ENCODE data around the gene SCRT2.
"Not testable (repeated sequence)": the region's sequence is repeated elsewhere in the genome, so short reads cannot be mapped to it uniquely, and the experiment has no call there.

The SCRT2 gene

DNA sequence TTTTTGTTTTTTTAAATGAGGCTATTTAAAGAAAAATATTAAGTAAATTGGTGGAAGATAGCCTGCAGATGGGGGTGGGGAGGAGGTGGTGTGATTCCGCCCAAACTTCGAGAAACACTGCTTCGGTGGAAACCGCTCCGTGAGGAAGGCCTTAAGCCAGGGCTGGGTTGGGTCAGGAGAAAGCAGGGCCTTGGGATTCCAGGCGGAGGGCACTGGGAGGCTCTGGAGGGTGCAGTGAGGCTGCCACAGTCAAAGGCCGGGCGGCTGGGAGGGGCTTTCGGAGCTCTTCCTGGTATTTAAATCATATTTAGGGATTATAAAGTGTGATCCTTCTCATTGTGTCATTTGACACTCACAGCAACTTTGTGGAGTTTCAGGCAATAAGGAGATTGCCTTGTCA, 22.2 kb upstream of the SCRT2 start:
- H3K4me3 ChIP-seq (ENCODE audit: low read length), result no peak overlapping the region
- H3K36me3 ChIP-seq (replicated peaks; ENCODE audit: low read depth, low read length), result no peaks in the 10 kb centered on the region
- no peak overlapping the region for H2AFZ ChIP-seq (ENCODE audit: low read depth, low read length)
- H3K4me1 ChIP-seq (ENCODE audit: low read length), result peaks cover 3% of the 10 kb centered on the region; the same call in 1 of the 2 replicates
- no peak overlapping the region for H3K4me2 ChIP-seq (ENCODE audit: low read length)
- H3K79me2 ChIP-seq (ENCODE audit: low read length), result no peaks in the 10 kb centered on the region
- H4K20me1 ChIP-seq (ENCODE audit: insufficient read depth, low read length), result no peaks in the 10 kb centered on the region
- H3K9me3 ChIP-seq (ENCODE audit: insufficient read depth, low read length), result no peaks in the 10 kb centered on the region
- H3K27me3 ChIP-seq (ENCODE audit: low read depth, low read length), result 0 out of 2 replicates have a peak, but pooled peaks cover 3% of the 10 kb centered on the region
- no peak overlapping the region for H3K9ac ChIP-seq (ENCODE audit: low read length)
- no peak overlapping the region for H3K27ac ChIP-seq (ENCODE audit: low read length)
- no peak for TF ChIP-seq EZH2phosphoT487 (IDR thresholded peaks at IDR 0.05; ENCODE audit: low read depth)
- TF ChIP-seq, protein P1, sequence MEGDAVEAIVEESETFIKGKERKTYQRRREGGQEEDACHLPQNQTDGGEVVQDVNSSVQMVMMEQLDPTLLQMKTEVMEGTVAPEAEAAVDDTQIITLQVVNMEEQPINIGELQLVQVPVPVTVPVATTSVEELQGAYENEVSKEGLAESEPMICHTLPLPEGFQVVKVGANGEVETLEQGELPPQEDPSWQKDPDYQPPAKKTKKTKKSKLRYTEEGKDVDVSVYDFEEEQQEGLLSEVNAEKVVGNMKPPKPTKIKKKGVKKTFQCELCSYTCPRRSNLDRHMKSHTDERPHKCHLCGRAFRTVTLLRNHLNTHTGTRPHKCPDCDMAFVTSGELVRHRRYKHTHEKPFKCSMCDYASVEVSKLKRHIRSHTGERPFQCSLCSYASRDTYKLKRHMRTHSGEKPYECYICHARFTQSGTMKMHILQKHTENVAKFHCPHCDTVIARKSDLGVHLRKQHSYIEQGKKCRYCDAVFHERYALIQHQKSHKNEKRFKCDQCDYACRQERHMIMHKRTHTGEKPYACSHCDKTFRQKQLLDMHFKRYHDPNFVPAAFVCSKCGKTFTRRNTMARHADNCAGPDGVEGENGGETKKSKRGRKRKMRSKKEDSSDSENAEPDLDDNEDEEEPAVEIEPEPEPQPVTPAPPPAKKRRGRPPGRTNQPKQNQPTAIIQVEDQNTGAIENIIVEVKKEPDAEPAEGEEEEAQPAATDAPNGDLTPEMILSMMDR (IDR thresholded peaks at IDR 0.05; ENCODE audit: low read depth, low read length), result no peak

DNA sequence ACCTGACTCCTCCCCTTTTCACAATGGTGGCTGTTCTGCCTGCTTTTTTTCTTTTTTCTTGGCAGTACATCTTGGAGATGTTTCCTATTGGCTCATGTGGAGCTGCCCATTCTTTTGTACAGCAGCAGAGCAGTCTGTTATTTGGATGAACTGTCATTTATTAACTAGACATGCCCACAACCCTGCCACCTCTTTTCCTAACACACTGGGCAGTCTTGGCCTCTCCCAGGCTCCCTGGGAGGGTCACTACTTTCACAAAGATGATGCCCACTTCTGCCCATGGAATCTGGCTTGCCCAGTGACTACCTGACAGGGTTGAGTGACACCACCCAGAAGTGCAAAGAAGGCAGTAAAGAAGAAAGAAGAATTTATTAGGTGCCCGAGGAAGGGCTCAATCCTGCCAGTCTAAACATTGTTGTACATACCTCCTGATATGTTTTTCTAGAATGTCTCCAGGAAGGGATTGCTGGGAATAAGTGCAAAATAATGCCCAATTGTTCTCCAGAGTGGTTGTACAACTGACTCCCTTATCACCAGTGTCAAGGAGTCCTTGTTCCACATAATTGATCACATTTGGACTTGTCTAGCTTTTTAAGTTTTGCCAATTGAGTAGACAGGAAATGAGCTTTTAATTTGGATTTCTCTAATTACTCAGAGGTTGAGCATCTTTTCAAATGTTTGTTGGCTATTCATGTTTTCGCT, 19.7 kb upstream of the SCRT2 start:
- Histone ChIP-seq H3K79me2 (ENCODE audit: low read length) (no peaks in the 10 kb centered on the region), H3K27ac (ENCODE audit: low read length) (no peak overlapping the region), H3K9me3 (ENCODE audit: insufficient read depth, low read length) (no peaks in the 10 kb centered on the region), H2AFZ (ENCODE audit: low read depth, low read length) (no peak overlapping the region), H3K27me3 (ENCODE audit: low read depth, low read length) (peaks cover 3% of the 10 kb centered on the region; the same call in 1 of the 2 replicates), H3K4me2 (ENCODE audit: low read length) (no peak overlapping the region), H3K4me1 (ENCODE audit: low read length) (peaks cover 7% of the 10 kb centered on the region; the same call in 1 of the 2 replicates), H3K4me3 (ENCODE audit: low read length) (no peak overlapping the region), H4K20me1 (ENCODE audit: insufficient read depth, low read length) (no peaks in the 10 kb centered on the region), H3K36me3 (replicated peaks; ENCODE audit: low read depth, low read length) (no peaks in the 10 kb centered on the region), H3K9ac (ENCODE audit: low read length) (no peak overlapping the region)
- TF ChIP-seq EZH2phosphoT487 (IDR thresholded peaks at IDR 0.05; ENCODE audit: low read depth), result no peak
- TF ChIP-seq, protein P1 (IDR thresholded peaks at IDR 0.05; ENCODE audit: low read depth, low read length), result no peak

DNA sequence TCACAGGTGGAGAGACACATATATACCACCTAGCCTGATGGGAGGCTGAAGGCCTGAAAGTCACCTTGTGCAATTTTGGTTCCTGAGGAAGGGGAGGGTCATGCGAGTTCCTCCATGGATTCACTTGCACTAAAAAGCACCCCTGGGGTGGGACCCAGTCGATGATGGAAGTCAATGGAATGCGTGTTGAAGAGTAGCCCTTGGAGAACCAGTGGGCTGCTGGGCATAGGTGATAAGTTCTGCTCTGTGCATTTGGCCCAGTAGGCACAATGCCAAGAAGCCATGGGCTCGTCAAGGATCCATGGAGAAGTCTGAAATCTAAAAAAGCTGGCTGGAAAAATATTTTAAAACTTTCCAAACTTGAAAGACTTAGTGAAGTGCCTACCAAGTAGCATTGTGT, 18.9 kb upstream of the SCRT2 start:
- no peaks in the 10 kb centered on the region for H4K20me1 ChIP-seq (ENCODE audit: insufficient read depth, low read length)
- no peaks in the 10 kb centered on the region for H3K36me3 ChIP-seq (replicated peaks; ENCODE audit: low read depth, low read length)
- peaks cover 7% of the 10 kb centered on the region; the same call in 1 of the 2 replicates for H3K4me1 ChIP-seq (ENCODE audit: low read length)
- no peak overlapping the region for H3K27ac ChIP-seq (ENCODE audit: low read length)
- no peak overlapping the region for H3K4me2 ChIP-seq (ENCODE audit: low read length)
- H3K79me2 ChIP-seq (ENCODE audit: low read length), result no peaks in the 10 kb centered on the region
- H3K9ac ChIP-seq (ENCODE audit: low read length), result no peak overlapping the region
- no peak overlapping the region for H3K4me3 ChIP-seq (ENCODE audit: low read length)
- TF ChIP-seq, protein P1 (IDR thresholded peaks at IDR 0.05; ENCODE audit: low read depth, low read length), result no peak
- H2AFZ ChIP-seq (ENCODE audit: low read depth, low read length), result no peak overlapping the region
- peaks cover 3% of the 10 kb centered on the region; the same call in 1 of the 2 replicates for H3K27me3 ChIP-seq (ENCODE audit: low read depth, low read length)
- no peaks in the 10 kb centered on the region for H3K9me3 ChIP-seq (ENCODE audit: insufficient read depth, low read length)

DNA sequence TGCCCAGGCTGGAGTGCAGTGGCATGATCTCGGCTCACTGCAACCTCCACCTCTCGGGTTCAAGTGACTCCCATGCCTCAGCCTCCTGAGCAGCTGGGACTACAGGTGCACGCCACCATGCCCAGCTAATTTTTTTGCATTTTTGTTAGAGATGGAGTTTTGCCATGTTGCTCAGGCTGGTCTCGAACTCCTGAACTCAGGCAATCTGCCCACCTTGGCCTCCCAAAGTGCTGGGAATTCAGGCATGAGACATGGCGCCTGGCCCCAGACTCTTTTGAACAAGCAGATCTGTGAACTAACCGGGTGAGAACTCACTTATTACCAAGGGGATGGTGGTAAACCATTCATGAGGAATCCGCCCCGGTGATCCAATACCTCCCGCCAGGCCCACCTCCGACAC, 18.2 kb upstream of the SCRT2 start:
- not testable (repeated sequence) for H3K27me3 ChIP-seq (ENCODE audit: low read depth, low read length); H3K27ac ChIP-seq (ENCODE audit: low read length); H3K79me2 ChIP-seq (ENCODE audit: low read length); H3K4me1 ChIP-seq (ENCODE audit: low read length); H2AFZ ChIP-seq (ENCODE audit: low read depth, low read length); H3K4me3 ChIP-seq (ENCODE audit: low read length); H3K36me3 ChIP-seq (replicated peaks; ENCODE audit: low read depth, low read length); H3K9me3 ChIP-seq (ENCODE audit: insufficient read depth, low read length); H4K20me1 ChIP-seq (ENCODE audit: insufficient read depth, low read length); H3K4me2 ChIP-seq (ENCODE audit: low read length); H3K9ac ChIP-seq (ENCODE audit: low read length)

Data from OCI-LY3 (cell line).